HG03159 (cell line): ENCODE results near the gene CA11.
"Not testable (repeated sequence)": the region's sequence is repeated elsewhere in the genome, so short reads cannot be mapped to it uniquely, and the experiment has no call there.

Experiments used
- ATAC-seq: cut with Tn5 transposase; IDR thresholded peaks from one replicate; pipeline ENCODE4 v1.9.1; 2021; ENCODE audit warnings: mild to moderate bottlenecking, moderate library complexity; ENCODE audit not compliant: unreplicated experiment

The CA11 gene

GRCh38 chr19:48642862-48643261 is 3.1 kb downstream of the CA11 start:
- no peak for ATAC-seq

GRCh38 chr19:48641850-48642249 is 4.1 kb downstream of the CA11 start:
- ATAC-seq, result no peak

- ATAC-seq, result no peak
Measured at GRCh38 chr19:48639483-48640375, 6.3 kb downstream of the CA11 start.

GRCh38 chr19:48638831-48639381 is 7.1 kb downstream of the CA11 start:
- ATAC-seq, result no peak

- peak; percentile 20 for ATAC-seq
Measured at GRCh38 chr19:48637948-48638830, 7.8 kb downstream of the CA11 start.

DNA sequence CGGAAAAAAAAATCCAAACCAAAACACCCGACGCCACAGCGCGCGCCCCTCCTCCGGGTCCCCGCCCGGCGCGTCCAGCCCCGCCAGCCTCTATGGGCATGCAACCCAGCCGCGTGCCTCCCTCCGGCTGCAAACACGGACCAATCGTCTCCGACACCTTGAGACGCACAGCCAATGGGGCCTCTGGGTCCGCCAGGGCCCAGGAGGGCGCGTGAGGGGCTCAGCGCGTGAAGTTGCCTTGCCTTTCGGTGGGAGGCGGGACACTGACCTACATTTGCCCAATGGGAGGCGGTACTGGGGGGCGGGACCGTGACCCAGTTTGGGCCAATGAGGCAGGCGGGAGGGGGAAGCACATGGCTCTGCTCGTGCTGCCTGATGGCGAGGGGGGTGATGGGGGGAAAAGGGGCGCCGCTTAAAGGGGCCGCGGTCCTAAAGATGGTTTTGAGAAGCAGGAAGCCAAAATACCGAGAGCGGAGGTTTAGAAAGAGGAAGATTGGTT is 8.5 kb downstream of the CA11 start:
- ATAC-seq, result peak; percentile 60

DNA sequence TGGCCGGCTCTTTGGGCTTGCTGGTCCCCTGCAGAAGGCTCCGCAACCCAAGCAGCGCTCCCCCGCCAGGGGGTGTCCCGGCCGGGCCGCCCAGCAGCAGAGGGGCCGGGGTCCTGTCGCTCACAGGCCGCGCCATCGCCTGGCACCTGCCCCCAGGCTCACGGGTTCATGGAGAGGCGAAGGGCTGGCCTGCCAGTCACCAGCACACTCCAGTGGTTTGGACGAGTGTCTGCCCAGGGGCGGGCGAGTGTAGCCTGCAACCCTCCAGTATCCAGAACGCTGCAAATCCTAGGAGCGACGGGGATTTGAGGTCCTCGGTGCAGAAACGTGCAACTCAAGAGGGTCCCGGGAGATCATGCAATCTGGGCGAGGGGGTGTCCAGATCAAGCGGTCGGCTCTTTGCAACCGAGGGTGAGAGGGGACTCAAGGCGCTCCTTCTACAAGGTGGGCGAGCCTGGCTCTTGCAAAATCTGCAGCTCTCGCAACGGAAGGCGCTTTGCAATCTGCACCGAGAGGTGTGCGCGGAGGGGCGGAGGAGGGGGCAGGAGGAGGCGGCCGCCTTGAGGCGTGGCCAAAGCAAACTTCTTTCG is 9.0 kb downstream of the CA11 start, which contains the start of gene DBP:
TSS of gene DBP (minus strand) at position 521 of the 590 bp plus-strand sequence. CDS start at position 136, 385 bp downstream.
- no peak for ATAC-seq

DNA sequence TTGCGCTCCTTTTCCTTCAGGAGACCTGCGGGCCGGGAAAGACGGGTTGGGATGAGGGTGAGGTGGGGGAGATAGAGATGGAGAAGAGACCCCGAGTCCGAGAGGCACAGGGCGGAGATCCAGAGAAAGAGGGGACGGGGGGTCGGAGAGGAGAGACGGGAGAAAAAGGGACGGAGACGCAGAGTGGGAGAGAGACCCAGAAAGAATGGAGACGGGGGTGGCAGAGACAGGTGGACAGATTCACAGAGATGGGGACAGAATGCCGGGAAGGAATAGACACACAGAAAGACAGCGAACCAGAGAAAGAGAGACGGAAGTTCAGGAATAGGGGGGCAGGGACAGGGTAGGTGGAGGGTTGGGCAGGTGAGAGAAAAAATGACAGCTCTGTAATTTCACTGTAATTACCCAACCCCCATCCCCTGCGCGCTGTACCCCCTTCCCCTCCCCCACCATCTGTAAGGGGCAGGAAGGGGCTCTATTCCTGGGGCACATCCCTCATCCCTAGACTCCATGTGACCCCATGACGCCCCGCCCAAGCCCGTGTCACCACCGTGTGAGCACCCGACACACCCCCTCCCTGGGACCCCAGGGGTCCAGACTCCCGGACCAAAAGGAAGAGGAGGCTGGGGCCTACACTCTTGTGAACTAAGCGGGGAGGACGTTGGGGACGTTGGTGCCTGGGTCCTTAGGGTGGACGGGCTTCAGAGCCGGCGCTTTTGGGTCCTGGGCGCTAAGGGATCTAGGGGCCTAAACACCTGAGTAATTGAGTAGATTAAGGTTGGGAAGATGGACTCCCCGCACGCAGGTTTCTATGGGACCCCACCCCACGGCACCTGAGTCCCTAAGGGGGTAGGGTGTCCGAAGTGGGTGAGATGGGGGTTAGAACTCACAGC is 9.8 kb downstream of the CA11 start:
- ATAC-seq, result no peak

- no peak for ATAC-seq
Measured at GRCh38 chr19:48635263-48635965, 10.6 kb downstream of the CA11 start.

GRCh38 chr19:48634424-48635262 is 11.3 kb downstream of the CA11 start:
- no peak for ATAC-seq

GRCh38 chr19:48634036-48634342 is 12.0 kb downstream of the CA11 start:
- no peak for ATAC-seq

GRCh38 chr19:48633148-48634035 is 12.6 kb downstream of the CA11 start:
- ATAC-seq, result no peak

DNA sequence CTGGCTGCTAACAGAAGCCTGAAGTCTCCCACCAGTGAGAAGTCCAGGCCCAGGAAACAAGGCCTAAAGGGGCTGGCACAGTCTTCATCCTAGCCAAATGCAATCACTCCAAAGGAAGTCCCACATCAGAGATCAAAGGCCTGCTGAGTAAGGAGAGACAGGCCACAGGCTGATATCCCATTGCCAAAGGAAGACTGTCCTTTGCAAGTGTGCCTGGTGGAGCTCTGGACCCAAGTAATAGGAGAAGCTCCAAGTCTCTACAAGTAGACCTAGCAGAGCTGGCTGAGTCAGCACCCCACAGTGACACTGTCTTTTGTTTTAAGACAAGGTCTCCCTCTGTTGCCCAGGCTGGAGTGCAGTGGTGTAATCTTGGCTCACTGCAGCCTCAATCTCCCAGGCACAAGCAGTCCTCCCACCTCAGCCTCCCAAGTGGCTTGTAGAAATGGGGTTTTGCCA is 13.3 kb downstream of the CA11 start:
- ATAC-seq, result no peak

DNA sequence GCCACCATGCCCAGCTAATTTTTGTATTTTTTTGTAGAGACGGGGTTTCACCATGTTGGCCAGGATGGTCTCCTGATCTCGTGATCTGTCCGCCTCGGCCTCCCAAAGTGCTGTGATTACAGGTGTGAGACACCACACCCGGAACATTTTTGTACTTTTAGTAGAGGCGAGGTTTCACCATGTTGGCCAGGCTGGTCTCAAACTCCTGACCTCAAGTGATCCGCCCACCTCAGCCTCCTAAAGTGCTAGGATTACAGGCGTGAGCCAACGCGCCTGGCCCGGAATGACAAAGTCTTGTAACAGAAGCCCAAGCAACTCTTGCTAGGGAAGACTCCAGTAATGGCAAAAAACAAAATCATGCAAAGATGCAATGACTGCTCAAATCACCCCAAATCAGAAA is 13.7 kb downstream of the CA11 start:
- not testable (repeated sequence) for ATAC-seq

GRCh38 chr19:48631225-48631624 is 14.8 kb downstream of the CA11 start:
- no peak for ATAC-seq

GRCh38 chr19:48630296-48631063 is 15.5 kb downstream of the CA11 start:
- no peak for ATAC-seq
